Liver (tissue), 3 donors: ENCODE measurements around the gene TMEM86B.

Experiments used
- ATF3 ChIP-seq: IDR thresholded peaks from 2 replicates; pipeline ENCODE4 v1.6.1; 2016; ENCODE audit warnings: antibody characterized with exemption
- CTCF ChIP-seq: fragments of 150-350 bp; IDR thresholded peaks from 2 replicates; pipeline ENCODE4 v1.5.1; 2017; ENCODE audit warnings: improper control_type of control experiment, low read depth, low read length; ENCODE audit not compliant: missing input control
- EGR1 ChIP-seq, 2 donors: IDR thresholded peaks; 2 replicates each; pipeline ENCODE4 v1.6.1; 2016 to 2018; ENCODE audit warnings: antibody characterized with exemption in 2 of 2, low read depth in 2 of 2
- REST ChIP-seq: IDR thresholded peaks from 2 replicates; pipeline ENCODE4 v1.6.1; 2016; ENCODE audit warnings: antibody characterized with exemption, mild to moderate bottlenecking
- donor health status: healthy.
- donor health status: healthy.

- TF ChIP-seq ATF3 (no peak), EGR1 (IDR thresholded peaks at IDR 0.05; ENCODE audit: low read depth in 2 of 2) (no peak), CTCF (peak; percentile 46), REST (no peak)
Measured at GRCh38 chr19:55212447-55212846, 16.1 kb downstream of the TMEM86B start.
